K562 (cell line): Measurements from ENCODE around the gene ADGRB3. TPM values are rescaled to one million over a fixed set of nuclear protein-coding genes. Genes with fewer than 3 reads are reported as not detected.

ENCODE experiments used
- ATAC-seq: fragments of 200-7000 bp; cut with Tn5 transposase; 3 replicates; pipeline ENCODE4 v1.9.1; 2020; ENCODE audit warnings: moderate library complexity
- BruUV-seq: library from RNA; stranded (reverse); fragments of 400-500 nt; replicated peaks from 2 replicates; lab custom pipeline; 2021; lab: Mats Ljungman, UMichigan
- CTCF ChIA-PET: fragments of 300-600 bp; formaldehyde crosslinking; extraction: SDS; loops from one replicate; lab custom pipeline; 2021; ENCODE audit warnings: low intra/inter-chr PET ratio; lab: Yijun Ruan, JAX
- POLR2A ChIA-PET: fragments of 300-600, 350-650 bp; sonication (Branson Sonifier 250); formaldehyde crosslinking; extraction: SDS; loops from one replicate; lab custom pipeline; 2021; ENCODE audit warnings: antibody characterized with exemption, inconsistent platforms; lab: Yijun Ruan, JAX
- DNase-seq, 4 experiments: peaks; one replicate each; pipeline versions ENCODE4 v3.0.0 to v3.0.0-alpha.2; 2011 to 2018; ENCODE audit warnings: low spot score in 3 of 4, mixed read lengths in 3 of 4; ENCODE audit errors: extremely low read depth in 1 of 4
- FAIRE-seq: peaks from 2 replicates; lab custom pipeline; 2011; peaks lifted over from hg19 to GRCh38; lab: Jason Lieb, UNC
- H2AFZ ChIP-seq: 2 replicates; pipeline ENCODE4 v1.6.0; 2011; ENCODE audit warnings: low read depth, low read length, control low read depth, inconsistent platforms
- H3K27ac ChIP-seq: fragments of 200-600 bp; 3 replicates; pipeline ENCODE4 v1.8.0; 2011; ENCODE audit warnings: low read depth, mild to moderate bottlenecking, control low read depth, inconsistent platforms, low read length, moderate library complexity, mixed read lengths; ENCODE audit errors: extremely low read depth
- H3K27me3 ChIP-seq, 2 experiments: fragments of 300-600 bp in 1 of 2; 2 replicates in 1 of 2; 3 replicates in 1 of 2; pipeline versions ENCODE4 v1.6.0 to v1.8.0; 2011; ENCODE audit warnings: inconsistent platforms in 2 of 2, low read length in 2 of 2, mild to moderate bottlenecking in 1 of 2, mixed read lengths in 1 of 2, moderate library complexity in 1 of 2; ENCODE audit not compliant: control insufficient read depth in 2 of 2, insufficient read depth in 2 of 2
- H3K36me3 ChIP-seq: fragments of 300-600 bp; 3 replicates; pipeline ENCODE4 v1.8.0; 2011; ENCODE audit warnings: mild to moderate bottlenecking, low read length, inconsistent platforms; ENCODE audit not compliant: control insufficient read depth, insufficient read depth
- H3K4me1 ChIP-seq, 2 experiments: fragments of 200-600 bp in 1 of 2; replicated peaks in 1 of 2; 2 replicates in 1 of 2; 3 replicates in 1 of 2; pipeline versions ENCODE4 v1.5.1 to v1.8.0; 2011; ENCODE audit warnings: inconsistent platforms in 2 of 2, low read length in 2 of 2, mild to moderate bottlenecking in 1 of 2, mixed read lengths in 1 of 2, moderate library complexity in 1 of 2; ENCODE audit not compliant: control insufficient read depth in 2 of 2, insufficient read depth in 2 of 2
- H3K4me2 ChIP-seq: 2 replicates; pipeline ENCODE4 v1.6.1; 2011; ENCODE audit warnings: low read length, control low read depth, inconsistent platforms, mixed read lengths; ENCODE audit not compliant: insufficient read depth
- H3K4me3 ChIP-seq: fragments of 200-600 bp; sonication (generic), shearing (Covaris generic); 2 replicates; pipeline ENCODE4 v1.5.1; 2016; ENCODE audit warnings: control low read depth, inconsistent platforms
- H3K79me2 ChIP-seq: fragments of 200-600 bp; 3 replicates; pipeline ENCODE4 v1.8.0; 2011; ENCODE audit warnings: low read length, inconsistent platforms; ENCODE audit not compliant: control insufficient read depth, insufficient read depth
- H3K9ac ChIP-seq, 2 experiments: 2 replicates each; pipeline versions ENCODE4 v1.6.0 to v1.6.1; 2011; ENCODE audit warnings: low read depth in 2 of 2, low read length in 2 of 2, control low read depth in 1 of 2, inconsistent platforms in 1 of 2, mild to moderate bottlenecking in 1 of 2, mixed read lengths in 1 of 2; ENCODE audit not compliant: insufficient read depth in 1 of 2
- H3K9me1 ChIP-seq: one replicate; pipeline ENCODE4 v1.6.0; 2011; ENCODE audit warnings: inconsistent platforms, mild to moderate bottlenecking, low read length, moderate library complexity; ENCODE audit not compliant: control insufficient read depth, insufficient read depth
- H3K9me3 ChIP-seq: replicated peaks from 2 replicates; pipeline ENCODE4 v1.5.1; 2011; ENCODE audit warnings: low read depth, low read length, inconsistent platforms; ENCODE audit not compliant: control insufficient read depth, insufficient read depth
- H4K20me1 ChIP-seq: replicated peaks from 2 replicates; pipeline ENCODE4 v1.6.1; 2011; ENCODE audit warnings: low read length, inconsistent platforms, mixed read lengths; ENCODE audit not compliant: control insufficient read depth, insufficient read depth
- ELF4 ChIP-seq: fragments of 450-650 bp; formaldehyde crosslinking; IDR thresholded peaks from 2 replicates; pipeline ENCODE4 v1.4.0; 2022; ENCODE audit warnings: missing genetic modification characterization
- FOXJ3 ChIP-seq: sonication (generic); formaldehyde crosslinking; IDR thresholded peaks from 2 replicates; pipeline ENCODE4 v1.4.0; 2020; ENCODE audit warnings: mild to moderate bottlenecking, missing genetic modification reagents
- GABPB2 ChIP-seq: fragments of 250-450 bp; sonication (Bioruptor Pico); conservative IDR thresholded peaks from 2 replicates; pipeline ENCODE4 v1.5.1; 2021; ENCODE audit warnings: mild to moderate bottlenecking
- HOXB6 ChIP-seq: fragments of 250-450 bp; sonication (Bioruptor Pico); IDR thresholded peaks from 2 replicates; pipeline ENCODE4 v1.5.1; 2022; ENCODE audit warnings: mild to moderate bottlenecking, borderline replicate concordance
- L3MBTL2 ChIP-seq: fragments of 450-650 bp; IDR thresholded peaks from 2 replicates; pipeline ENCODE4 v1.6.1; 2016; ENCODE audit warnings: mild to moderate bottlenecking, moderate library complexity
- PTRF ChIP-seq: fragments of 450-650 bp; IDR thresholded peaks from 2 replicates; pipeline ENCODE4 v1.6.1; 2016; ENCODE audit warnings: mild to moderate bottlenecking, missing genetic modification characterization, missing compliant biosample characterization
- SPI1 ChIP-seq: IDR thresholded peaks from 2 replicates; pipeline ENCODE4 v1.6.1; 2011; ENCODE audit warnings: low read depth, low read length, control low read depth, borderline replicate concordance
- THRAP3 ChIP-seq: fragments of 450-650 bp; IDR thresholded peaks from 2 replicates; pipeline ENCODE4 v1.6.1; 2016; ENCODE audit warnings: mild to moderate bottlenecking, inconsistent platforms, borderline replicate concordance
- U2AF1 ChIP-seq: fragments of 200-400 bp; formaldehyde crosslinking; optimal IDR thresholded peaks from 2 replicates; pipeline ENCODE3; 2017; ENCODE audit warnings: mild to moderate bottlenecking, low read depth, low read length, moderate library complexity
- XRCC4 ChIP-seq: IDR thresholded peaks from one replicate; pipeline ENCODE4 v1.6.1; 2011; ENCODE audit not compliant: insufficient read depth, insufficient read length; ENCODE audit errors: extremely low read depth
- ZC3H4 ChIP-seq: sonication (generic); formaldehyde crosslinking; IDR thresholded peaks from 2 replicates; pipeline ENCODE4 v1.9.0; 2021; ENCODE audit warnings: missing genetic modification reagents, borderline replicate concordance
- ZNF445 ChIP-seq: fragments of 250-450 bp; sonication (Bioruptor Pico); IDR thresholded peaks from 2 replicates; pipeline ENCODE4 v1.4.0; 2020; ENCODE audit warnings: low read depth, mild to moderate bottlenecking, moderate library complexity
- ZNF561 ChIP-seq: fragments of 450-650 bp; formaldehyde crosslinking; conservative IDR thresholded peaks from 2 replicates; pipeline ENCODE4 v1.4.0; 2020; ENCODE audit warnings: mild to moderate bottlenecking, moderate library complexity
- WGBS: fragments of 100-300 bp; shearing (Covaris generic); methylation state at CpG from one replicate; pipeline ENCODE4 v1.1.6; 2016; ENCODE audit warnings: low coverage, mixed read lengths; ENCODE audit not compliant: insufficient coverage; ENCODE audit errors: missing lambda C conversion rate; 5-methylcytosine and 5-hydroxymethylcytosine counted together
- in situ Hi-C: fragments of 300-500 bp; cut with MboI; formaldehyde crosslinking; loops from 4 replicates; pipeline ENCODE4 v1.15.0; 2018; ENCODE audit warnings: inconsistent platforms, mixed read lengths
- intact Hi-C: fragments of 100-400 bp; cut with micrococcal nuclease; formaldehyde crosslinking; loops from 2 replicates; pipeline ENCODE4 v1.14.2; 2022
- polyA plus RNA-seq, 8 experiments: library from polyadenylated mRNA; depleted of rRNA in 4 of 8; stranded (reverse) in 5 of 8; unstranded in 3 of 8; fragments of >200 nt; fragmentation: Nextera tagmentation in 2 of 8; fragmentation: Illumina TruSeq in 1 of 8; extraction: Ambion mirVana in 2 of 8; extraction: Trizol in 1 of 8; gene quantifications; 2 replicates each; pipeline versions ENCODE4 v1.2.1 to v1.2.3, GENCODE V29; 2011 to 2014; ENCODE audit warnings: inconsistent platforms in 1 of 8, missing spikeins in 1 of 8
- total RNA-seq, 7 experiments: library from RNA; depleted of rRNA in 6 of 7; stranded (reverse); fragments of >200 nt in 6 of 7; fragmentation: Illumina TruSeq in 2 of 7; extraction: Trizol in 2 of 7; gene quantifications; 2 replicates each; pipeline versions ENCODE4 v1.2.1 to v1.2.3, GENCODE V29; 2011 to 2021; ENCODE audit warnings: low replicate concordance in 1 of 7
- TF ChIP-seq, protein P1 (sequence below): fragments of 450-650 bp; IDR thresholded peaks from 2 replicates; pipeline ENCODE4 v1.6.1; 2016; ENCODE audit warnings: mild to moderate bottlenecking

Gene ADGRB3
- total and polyA plus RNA-seq, 9 of the 15 experiments (the other 6 are each of a cell fraction or from before 2014, with no cell fraction given), result 0.90 to 7.8 (median 2.4) TPM

DNA sequence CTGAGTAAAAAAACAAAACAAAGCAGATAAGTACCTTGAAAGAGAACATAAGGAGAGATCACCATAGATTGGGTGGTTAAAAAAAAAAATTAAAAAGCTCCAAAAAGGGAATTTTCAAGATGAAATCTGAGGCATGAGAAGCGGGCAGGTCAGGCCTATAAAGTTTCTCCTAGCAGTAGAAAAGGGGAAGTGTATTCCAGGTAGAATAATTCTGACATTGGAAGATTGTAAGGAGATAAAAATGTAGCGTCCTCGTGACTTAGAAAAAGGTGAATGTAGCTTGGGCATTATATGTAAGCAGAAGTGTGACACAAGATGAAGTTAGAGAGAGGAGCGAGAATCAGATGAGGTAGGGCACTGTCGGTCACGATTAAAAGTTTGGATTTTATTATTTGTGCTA, 9.1 kb upstream of the ADGRB3 start:
- Histone ChIP-seq H3K9me3 (no peaks in the 10 kb centered on the region), H3K4me3 (no peak overlapping the region), H3K79me2 (no peaks in the 10 kb centered on the region), H3K27ac (no peak overlapping the region), H3K27me3 (no peaks in the 10 kb centered on the region), H3K4me1 (no peaks in the 10 kb centered on the region), H3K36me3 (no peaks in the 10 kb centered on the region), H3K9ac (no peak overlapping the region), H3K9me1 (no peaks in the 10 kb centered on the region), H3K4me2 (no peak overlapping the region), H4K20me1 (no peaks in the 10 kb centered on the region), H2AFZ (no peak overlapping the region)
- ATAC-seq (no peak), DNase-seq (no peak), FAIRE-seq (no peak)
- CTCF ChIA-PET, result no interaction called here
- POLR2A ChIA-PET, result interaction anchor here (0.8 kb wide), 1 partner anchor 89 kb away, joined by 3 read pairs; no protein-coding TSS in a partner anchor
- WGBS, result 32% methylated on average over 6 of the region's 6 CpGs
- no TSS peak for BruUV-seq
- peak; percentile 77 for TF ChIP-seq SPI1
- TF ChIP-seq, protein P1, sequence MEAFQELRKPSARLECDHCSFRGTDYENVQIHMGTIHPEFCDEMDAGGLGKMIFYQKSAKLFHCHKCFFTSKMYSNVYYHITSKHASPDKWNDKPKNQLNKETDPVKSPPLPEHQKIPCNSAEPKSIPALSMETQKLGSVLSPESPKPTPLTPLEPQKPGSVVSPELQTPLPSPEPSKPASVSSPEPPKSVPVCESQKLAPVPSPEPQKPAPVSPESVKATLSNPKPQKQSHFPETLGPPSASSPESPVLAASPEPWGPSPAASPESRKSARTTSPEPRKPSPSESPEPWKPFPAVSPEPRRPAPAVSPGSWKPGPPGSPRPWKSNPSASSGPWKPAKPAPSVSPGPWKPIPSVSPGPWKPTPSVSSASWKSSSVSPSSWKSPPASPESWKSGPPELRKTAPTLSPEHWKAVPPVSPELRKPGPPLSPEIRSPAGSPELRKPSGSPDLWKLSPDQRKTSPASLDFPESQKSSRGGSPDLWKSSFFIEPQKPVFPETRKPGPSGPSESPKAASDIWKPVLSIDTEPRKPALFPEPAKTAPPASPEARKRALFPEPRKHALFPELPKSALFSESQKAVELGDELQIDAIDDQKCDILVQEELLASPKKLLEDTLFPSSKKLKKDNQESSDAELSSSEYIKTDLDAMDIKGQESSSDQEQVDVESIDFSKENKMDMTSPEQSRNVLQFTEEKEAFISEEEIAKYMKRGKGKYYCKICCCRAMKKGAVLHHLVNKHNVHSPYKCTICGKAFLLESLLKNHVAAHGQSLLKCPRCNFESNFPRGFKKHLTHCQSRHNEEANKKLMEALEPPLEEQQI, result no peak
- in situ Hi-C loops, result loop anchor here (25.0 kb wide), 1 partner anchor 336 kb away; no protein-coding TSS in a partner anchor
- intact Hi-C loops, result no loop called here

DNA sequence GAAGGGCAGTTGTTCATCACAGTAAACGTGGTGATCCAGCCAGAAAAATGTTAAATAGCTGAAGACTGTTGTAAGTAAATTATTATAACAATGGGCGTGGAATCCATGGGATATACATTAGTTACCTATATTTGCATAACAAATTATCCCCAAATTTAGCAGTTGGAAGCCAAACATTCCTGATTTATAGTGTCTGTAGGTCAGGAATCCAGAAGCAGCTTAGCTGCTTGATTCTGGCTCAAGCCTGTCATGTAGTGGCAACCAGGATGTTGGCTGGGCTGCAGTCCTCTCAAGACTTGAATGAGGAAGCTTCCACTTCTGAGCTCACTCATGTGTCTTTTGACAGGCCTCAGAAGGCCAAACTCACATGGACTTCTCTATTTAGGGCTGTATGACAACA, 6.9 kb upstream of the ADGRB3 start:
- Histone ChIP-seq H3K9me3 (no peaks in the 10 kb centered on the region), H3K79me2 (no peaks in the 10 kb centered on the region), H3K36me3 (no peaks in the 10 kb centered on the region), H2AFZ (no peak overlapping the region), H3K9me1 (no peaks in the 10 kb centered on the region), H3K4me1 (no peaks in the 10 kb centered on the region; a peak in 1 of 5 replicates), H3K4me3 (no peak overlapping the region), H3K4me2 (no peak overlapping the region), H3K27me3 (no peaks in the 10 kb centered on the region; a peak in 1 of 5 replicates), H3K9ac (no peak overlapping the region), H3K27ac (no peak overlapping the region), H4K20me1 (no peaks in the 10 kb centered on the region)
- DNase-seq, result no peak
- BruUV-seq, result no TSS peak
- in situ Hi-C loops (loop anchor here (25.0 kb wide), 1 partner anchor 334 kb away; no protein-coding TSS in a partner anchor), intact Hi-C loops (no loop called here)
- ChIA-PET CTCF (no interaction called here), POLR2A (no interaction called here)
- no peak for FAIRE-seq
- no peak for ATAC-seq
- WGBS, result 14% methylated on average over 2 of the region's 2 CpGs
- TF ChIP-seq ZC3H4 (CRISPR knock-in tag) (no peak), PTRF (tag) (no peak), HOXB6 (CRISPR knock-in tag) (no peak), GABPB2 (no peak), FOXJ3 (CRISPR knock-in tag) (no peak), U2AF1 (no peak), ELF4 (CRISPR knock-in tag) (no peak), XRCC4 (no peak), THRAP3 (no peak), L3MBTL2 (no peak), ZNF561 (CRISPR knock-in tag) (no peak), ZNF445 (CRISPR knock-in tag) (no peak)
